HuH-7.5 (cell line): ENCODE data around the gene TBC1D22A.

Experiments used
- DNase-seq: peaks from one replicate; pipeline ENCODE4 v3.0.0; 2011; ENCODE audit warnings: low spot score

TBC1D22A gene

DNA sequence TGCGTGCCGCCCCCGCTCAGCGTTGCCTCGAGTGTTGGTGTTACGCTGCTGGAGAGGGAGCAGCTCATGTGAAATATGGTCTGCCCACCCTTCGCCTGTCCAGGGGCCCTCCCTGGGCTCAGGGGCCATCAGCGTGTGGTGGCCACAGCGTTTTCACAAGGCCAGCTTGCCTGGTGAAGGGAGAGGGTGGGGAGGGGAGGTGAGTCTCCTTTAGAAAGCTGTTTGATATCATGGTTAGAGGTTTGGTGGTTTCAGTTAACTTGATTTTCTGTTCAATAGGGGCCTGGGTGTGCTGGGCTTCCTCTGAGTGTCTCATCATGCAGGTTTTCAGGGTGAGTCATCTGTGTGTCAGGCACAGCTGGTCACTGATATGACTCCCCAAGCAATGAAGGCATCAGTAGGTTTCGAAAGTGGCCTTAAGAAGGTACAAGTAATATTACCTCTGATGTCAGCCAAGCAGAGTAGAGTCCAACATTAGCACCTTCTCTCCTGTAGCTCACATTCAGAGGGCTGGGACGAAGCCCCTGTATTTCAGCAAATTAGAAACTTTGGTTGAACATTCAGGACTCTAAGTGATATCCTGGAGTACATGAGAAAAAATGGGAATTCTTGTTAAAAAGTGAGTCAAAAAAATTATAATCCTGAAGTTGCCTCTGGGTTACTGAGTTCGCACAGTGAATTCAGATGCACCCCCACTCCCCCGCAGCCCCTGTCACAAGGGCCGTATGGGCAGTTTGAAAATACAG is 172.5 kb downstream of the TBC1D22A start:
- no peak for DNase-seq

GRCh38 chr22:46935506-46936377 is 173.3 kb downstream of the TBC1D22A start:
- peak; percentile 36 for DNase-seq

- DNase-seq, result no peak
These were observed 174.0 kb downstream of the TBC1D22A start for GRCh38 chr22:46936378-46936903.

- DNase-seq, result no peak
These were observed 174.7 kb downstream of the TBC1D22A start for GRCh38 chr22:46937185-46937584.

- DNase-seq, result no peak
These were observed 175.5 kb downstream of the TBC1D22A start for GRCh38 chr22:46937939-46938338.

DNA sequence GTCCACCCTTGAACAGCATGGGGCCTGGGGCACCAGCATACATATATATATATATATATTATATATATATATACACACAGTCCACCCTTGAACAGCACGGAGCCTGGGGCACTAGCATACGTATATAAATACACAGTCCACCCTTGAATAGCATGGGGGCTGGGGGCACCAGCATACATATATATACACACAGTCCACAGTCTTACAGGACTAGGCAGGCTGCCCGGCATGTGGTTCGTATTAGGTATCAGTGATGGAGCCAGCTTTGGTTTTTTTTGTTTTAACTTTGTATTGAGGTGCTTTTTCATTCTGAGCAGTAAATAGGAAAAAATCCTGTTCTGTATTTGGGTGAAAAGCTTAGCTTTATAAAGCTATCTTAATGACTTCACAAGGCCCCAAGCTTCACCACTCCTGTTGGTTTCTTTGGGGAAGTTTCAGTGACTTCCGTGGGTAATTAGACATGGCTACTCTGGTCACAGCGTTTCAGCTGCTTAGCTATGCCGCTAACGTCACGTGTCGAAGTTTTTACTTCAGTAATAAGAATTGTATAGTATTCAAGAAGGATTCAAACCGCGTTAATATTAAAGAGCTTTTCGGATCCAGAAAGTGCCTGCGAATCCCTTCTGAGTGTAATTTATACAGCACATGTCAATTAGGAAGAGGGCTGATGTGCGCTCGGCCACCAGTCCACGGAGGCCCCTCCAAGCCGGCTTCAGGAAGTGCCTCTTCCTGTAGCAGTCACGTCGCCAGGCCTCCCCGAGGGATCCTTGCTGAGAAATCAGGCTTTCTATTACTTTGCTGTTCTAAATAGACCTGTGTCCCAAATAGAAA is 179.7 kb downstream of the TBC1D22A start:
- no peak for DNase-seq

- no peak for DNase-seq
These were observed 180.6 kb downstream of the TBC1D22A start for GRCh38 chr22:46942799-46943785.

GRCh38 chr22:46945481-46945880 is 183.0 kb downstream of the TBC1D22A start:
- DNase-seq, result no peak

- no peak for DNase-seq
These were observed 184.0 kb downstream of the TBC1D22A start for GRCh38 chr22:46946383-46946962.

GRCh38 chr22:46947516-46948257 is 185.2 kb downstream of the TBC1D22A start:
- DNase-seq, result no peak

DNA sequence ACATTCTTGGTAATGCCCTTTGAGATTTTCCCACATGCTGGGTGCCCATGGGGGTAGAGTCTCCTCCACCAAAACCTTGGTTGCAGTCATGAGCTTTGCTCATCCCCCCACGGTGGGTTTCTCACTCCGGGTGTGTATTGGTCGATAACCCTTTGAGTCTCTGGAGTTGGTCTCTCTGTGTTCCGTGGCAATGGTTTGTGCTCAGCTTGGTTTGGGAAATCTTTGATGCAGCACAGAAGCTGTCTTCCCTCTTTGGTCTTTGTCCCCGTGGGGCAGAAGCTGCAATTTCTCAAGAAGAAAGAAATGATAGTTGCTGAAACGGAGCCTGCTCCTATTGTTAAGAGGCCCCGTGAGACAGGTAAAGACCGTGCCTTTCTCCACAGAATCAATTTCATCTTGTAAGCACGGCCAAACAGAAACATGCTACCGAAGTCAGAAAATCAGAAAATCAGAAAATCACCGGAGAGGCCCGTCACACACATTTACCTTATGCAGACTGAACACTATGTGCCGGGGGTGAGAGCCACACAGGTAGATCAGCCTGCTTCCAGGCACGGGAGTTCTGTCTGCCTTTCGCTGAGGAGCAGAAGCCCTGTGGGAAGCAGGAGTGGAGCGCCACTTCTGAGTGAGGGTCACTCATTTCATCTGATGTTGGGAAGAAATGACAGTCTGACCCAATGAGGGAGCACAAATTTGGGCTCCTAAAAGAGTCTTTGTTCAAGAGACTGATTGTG is 186.1 kb downstream of the TBC1D22A start:
- DNase-seq, result no peak

DNA sequence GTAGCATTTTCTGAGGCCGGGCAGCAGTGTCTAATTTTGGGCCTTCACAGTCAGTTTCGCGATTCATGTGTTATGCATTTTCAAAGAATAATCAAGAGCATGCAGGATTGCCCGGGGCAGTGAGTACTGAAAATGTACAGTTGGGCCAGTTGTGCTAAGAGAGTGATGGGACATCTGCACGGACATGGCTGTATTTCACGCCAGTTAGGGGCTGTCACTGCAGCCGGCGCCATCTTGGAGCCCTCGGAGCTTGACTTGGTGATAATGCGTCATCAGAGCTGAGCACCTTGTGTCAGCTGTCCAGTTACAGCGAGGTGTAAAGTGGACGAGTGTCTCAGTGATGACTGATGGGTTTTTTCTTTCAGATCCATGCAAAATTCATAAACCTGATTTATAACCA is 188.9 kb downstream of the TBC1D22A start:
- no peak for DNase-seq

GRCh38 chr22:46951973-46952372 is 189.5 kb downstream of the TBC1D22A start:
- no peak for DNase-seq

GRCh38 chr22:46953968-46954765 is 191.7 kb downstream of the TBC1D22A start:
- DNase-seq, result no peak

- DNase-seq, result no peak
These were observed 192.3 kb downstream of the TBC1D22A start for GRCh38 chr22:46954781-46955180.

DNA sequence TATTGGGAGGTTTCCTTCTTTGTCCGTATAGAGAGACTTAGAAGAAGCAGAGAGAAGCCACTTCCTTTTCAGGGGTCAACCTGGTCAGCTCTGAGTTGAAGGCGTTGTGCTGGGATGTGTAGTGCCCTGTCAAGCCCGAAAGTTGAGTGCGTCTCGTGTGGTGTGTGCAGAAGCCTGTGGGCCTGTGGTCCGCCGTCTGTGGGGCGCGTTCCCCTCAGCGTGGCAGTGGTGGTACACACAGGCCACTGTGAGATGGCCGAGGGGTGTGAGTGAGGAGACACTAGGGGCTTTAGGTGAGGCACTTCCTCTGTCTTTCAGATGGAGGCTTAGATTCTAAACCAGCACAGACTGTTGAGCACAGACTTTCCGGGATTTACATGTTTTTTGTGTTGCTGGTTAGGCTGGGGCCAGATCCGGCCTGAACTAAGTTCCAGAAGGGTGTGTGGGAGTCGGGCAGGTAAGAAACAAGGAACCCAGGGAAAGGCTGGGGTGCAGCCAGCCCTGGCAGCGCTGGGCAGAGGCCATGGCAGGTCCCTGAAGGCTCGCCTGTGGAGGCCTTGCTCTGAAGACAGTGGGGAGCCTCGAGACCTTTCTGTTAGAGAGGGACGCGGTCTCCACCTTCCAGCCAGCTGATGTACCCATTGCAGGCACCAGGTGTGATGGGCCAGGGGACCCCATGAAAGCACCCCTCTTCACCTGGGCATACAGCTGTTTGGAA is 194.2 kb downstream of the TBC1D22A start:
- no peak for DNase-seq

- no peak for DNase-seq
These were observed 195.1 kb downstream of the TBC1D22A start for GRCh38 chr22:46957521-46957920.

DNA sequence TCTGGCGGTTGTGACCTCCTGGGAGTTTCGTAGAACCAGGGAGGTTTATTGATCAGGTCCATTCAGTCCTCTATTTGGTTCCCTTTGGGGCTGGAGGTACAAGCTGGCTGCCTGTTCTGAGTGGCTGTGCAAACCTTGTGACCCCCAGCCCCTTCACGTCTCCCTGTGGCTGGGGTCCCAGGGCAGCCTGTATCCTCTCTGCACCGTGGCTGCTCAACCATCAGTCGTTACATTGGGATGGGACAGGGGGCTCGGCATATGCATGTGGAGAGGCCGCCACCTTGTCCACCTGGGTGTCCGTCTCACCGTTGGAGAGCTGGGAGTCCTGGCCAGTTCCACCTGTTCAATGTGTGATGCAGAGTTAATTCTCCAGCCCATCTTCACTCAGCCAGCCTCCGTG is 195.7 kb downstream of the TBC1D22A start:
- no peak for DNase-seq
